Smooth muscle cell (in vitro differentiated cells): ENCODE data around the gene CLIP1. TPM values are rescaled to one million over a fixed set of nuclear protein-coding genes. Genes with fewer than 3 reads are reported as not detected.
A peak's percentile ranks its signal among the peaks of the same experiment; 100 is the strongest.
"Not testable (repeated sequence)": the region's sequence is repeated elsewhere in the genome, so short reads cannot be mapped to it uniquely, and the experiment has no call there.

Experiments used
- DNase-seq: peaks from one replicate; lab custom pipeline; 2025; ENCODE audit not compliant: unreplicated experiment; lab: John Stamatoyannopoulos, UW
- H2AFZ ChIP-seq: fragments of 200-600 bp; sonication (generic); 2 replicates; pipeline ENCODE4 v1.6.0; 2016; ENCODE audit warnings: antibody characterized with exemption, low read depth, mild to moderate bottlenecking
- H3F3A ChIP-seq: fragments of 200-600 bp; sonication (generic); 2 replicates; pipeline ENCODE4 v1.6.0; 2017; ENCODE audit warnings: antibody characterized with exemption, low read depth
- H3K27ac ChIP-seq: fragments of 200-600 bp; sonication (generic); 2 replicates; pipeline ENCODE4 v1.5.1; 2016; ENCODE audit warnings: low read depth, mild to moderate bottlenecking
- H3K27me3 ChIP-seq: fragments of 200-600 bp; sonication (generic); 2 replicates; pipeline ENCODE4 v1.6.1; 2016; ENCODE audit warnings: low read depth, mild to moderate bottlenecking
- H3K36me3 ChIP-seq: fragments of 200-600 bp; sonication (generic); 2 replicates; pipeline ENCODE4 v1.5.1; 2016; ENCODE audit warnings: low read depth
- H3K4me1 ChIP-seq: fragments of 200-600 bp; sonication (generic); 2 replicates; pipeline ENCODE4 v1.5.1; 2016; ENCODE audit warnings: low read depth
- H3K4me2 ChIP-seq: fragments of 200-600 bp; sonication (generic); 2 replicates; pipeline ENCODE4 v1.6.0; 2016; ENCODE audit warnings: mild to moderate bottlenecking
- H3K4me3 ChIP-seq: fragments of 200-600 bp; sonication (generic); 2 replicates; pipeline ENCODE4 v1.5.1; 2016; ENCODE audit warnings: mild to moderate bottlenecking
- H3K79me2 ChIP-seq: fragments of 200-600 bp; sonication (generic); 2 replicates; pipeline ENCODE4 v1.6.0; 2016; ENCODE audit warnings: low read depth, mild to moderate bottlenecking
- H3K9ac ChIP-seq: fragments of 200-600 bp; sonication (generic); 2 replicates; pipeline ENCODE4 v1.6.0; 2016; ENCODE audit warnings: low read depth
- H3K9me3 ChIP-seq: fragments of 200-600 bp; sonication (generic); replicated peaks from 2 replicates; pipeline ENCODE4 v1.5.1; 2016; ENCODE audit warnings: low read depth
- H4K20me1 ChIP-seq: fragments of 200-600 bp; sonication (generic); 2 replicates; pipeline ENCODE4 v1.6.0; 2016; ENCODE audit warnings: low read depth
- WGBS: methylation state at CpG from one replicate; pipeline ENCODE4 v1.1.7; 2016; ENCODE audit warnings: low lambda C conversion rate; 5-methylcytosine and 5-hydroxymethylcytosine counted together
- polyA plus RNA-seq: library from polyadenylated mRNA; unstranded; fragments of >200 nt; fragmentation: Nextera tagmentation; extraction: Ambion mirVana; gene quantifications from 2 replicates; pipeline ENCODE4 v1.2.1, GENCODE V29; 2016
- total RNA-seq: library from RNA; depleted of rRNA; stranded (reverse); fragments of >200 nt; gene quantifications from 2 replicates; pipeline ENCODE4 v1.2.3, GENCODE V29; 2014
- TF ChIP-seq, protein P1 (sequence below): fragments of 200-600 bp; sonication (generic); IDR thresholded peaks from 2 replicates; pipeline ENCODE4 v1.5.1; 2017; ENCODE audit warnings: borderline replicate concordance, mild to moderate bottlenecking, antibody characterized with exemption; ENCODE audit not compliant: insufficient read depth, poor library complexity, severe bottlenecking

CLIP1 gene
- total and polyA plus RNA-seq, 2 experiments from 2014 or later, result 15.3 to 40.4 TPM

DNA sequence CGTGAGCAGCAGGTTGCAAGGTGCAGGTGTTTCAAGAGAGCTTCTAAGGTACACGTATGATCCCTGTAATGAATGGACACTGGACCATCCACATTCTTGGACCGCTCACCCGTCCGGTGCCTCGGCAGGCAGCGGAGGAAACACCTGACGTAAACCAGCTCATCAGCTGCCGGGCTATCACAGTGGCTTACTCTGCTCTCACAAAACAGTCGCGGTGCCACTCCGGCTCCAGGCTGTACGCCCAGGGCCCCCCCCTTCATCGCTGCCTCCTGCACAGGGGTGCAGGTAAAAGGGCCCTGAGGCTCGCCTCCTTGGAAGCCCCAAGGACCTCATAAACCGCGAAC lies 156.6 kb downstream of the CLIP1 start:
- Histone ChIP-seq H2AFZ (peak overlapping the region; percentile 98), H3K9me3 (no peaks in the 10 kb centered on the region), H3K4me3 (peak overlapping the region; percentile 79), H3K27me3 (no peaks in the 10 kb centered on the region), H3K27ac (peak overlapping the region; percentile 87), H3F3A (peaks cover 5% of the 10 kb centered on the region), H4K20me1 (no peaks in the 10 kb centered on the region), H3K4me2 (peak overlapping the region; percentile 98), H3K4me1 (peaks cover 9% of the 10 kb centered on the region), H3K36me3 (no peaks in the 10 kb centered on the region), H3K9ac (peak overlapping the region; percentile 88), H3K79me2 (peaks cover 7% of the 10 kb centered on the region)
- TF ChIP-seq, protein P1, sequence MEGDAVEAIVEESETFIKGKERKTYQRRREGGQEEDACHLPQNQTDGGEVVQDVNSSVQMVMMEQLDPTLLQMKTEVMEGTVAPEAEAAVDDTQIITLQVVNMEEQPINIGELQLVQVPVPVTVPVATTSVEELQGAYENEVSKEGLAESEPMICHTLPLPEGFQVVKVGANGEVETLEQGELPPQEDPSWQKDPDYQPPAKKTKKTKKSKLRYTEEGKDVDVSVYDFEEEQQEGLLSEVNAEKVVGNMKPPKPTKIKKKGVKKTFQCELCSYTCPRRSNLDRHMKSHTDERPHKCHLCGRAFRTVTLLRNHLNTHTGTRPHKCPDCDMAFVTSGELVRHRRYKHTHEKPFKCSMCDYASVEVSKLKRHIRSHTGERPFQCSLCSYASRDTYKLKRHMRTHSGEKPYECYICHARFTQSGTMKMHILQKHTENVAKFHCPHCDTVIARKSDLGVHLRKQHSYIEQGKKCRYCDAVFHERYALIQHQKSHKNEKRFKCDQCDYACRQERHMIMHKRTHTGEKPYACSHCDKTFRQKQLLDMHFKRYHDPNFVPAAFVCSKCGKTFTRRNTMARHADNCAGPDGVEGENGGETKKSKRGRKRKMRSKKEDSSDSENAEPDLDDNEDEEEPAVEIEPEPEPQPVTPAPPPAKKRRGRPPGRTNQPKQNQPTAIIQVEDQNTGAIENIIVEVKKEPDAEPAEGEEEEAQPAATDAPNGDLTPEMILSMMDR, result no peak
- 3% methylated on average over 16 of the region's 17 CpGs for WGBS
- DNase-seq, result no peak

DNA sequence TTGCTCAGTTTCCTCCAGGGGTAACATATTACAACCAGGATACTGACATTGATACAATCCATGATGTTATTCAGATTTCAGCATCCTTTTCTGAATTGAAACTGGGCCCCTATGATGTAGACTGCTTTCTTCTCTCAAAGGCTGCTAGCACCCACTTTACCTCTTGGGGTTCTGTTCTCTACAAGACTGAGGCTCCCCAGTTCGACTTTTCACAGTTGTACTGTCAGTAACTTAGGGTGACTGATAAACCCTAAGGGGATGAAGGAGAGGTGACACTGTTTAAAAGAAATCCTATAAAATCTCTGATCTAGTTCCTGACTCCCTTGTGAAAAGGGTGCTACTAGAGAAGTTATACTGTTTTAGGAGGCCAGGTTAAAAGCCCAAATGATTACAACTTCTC lies 157.0 kb downstream of the CLIP1 start:
- H3F3A ChIP-seq, result peaks cover 5% of the 10 kb centered on the region
- peaks cover 9% of the 10 kb centered on the region for H3K4me1 ChIP-seq
- H3K27ac ChIP-seq, result peak overlapping the region; percentile 87
- peaks cover 7% of the 10 kb centered on the region for H3K79me2 ChIP-seq
- H3K36me3 ChIP-seq, result no peaks in the 10 kb centered on the region
- peak overlapping the region; percentile 79 for H3K4me3 ChIP-seq
- no peaks in the 10 kb centered on the region for H3K9me3 ChIP-seq
- peak overlapping the region; percentile 98 for H2AFZ ChIP-seq
- TF ChIP-seq, protein P1, result no peak
- no peak for DNase-seq
- H3K27me3 ChIP-seq, result no peaks in the 10 kb centered on the region
- H3K9ac ChIP-seq, result peak overlapping the region; percentile 88
- H3K4me2 ChIP-seq, result peak overlapping the region; percentile 98
- no peaks in the 10 kb centered on the region for H4K20me1 ChIP-seq
- WGBS, result 61% methylated on average over 1 of the region's 1 CpG

DNA sequence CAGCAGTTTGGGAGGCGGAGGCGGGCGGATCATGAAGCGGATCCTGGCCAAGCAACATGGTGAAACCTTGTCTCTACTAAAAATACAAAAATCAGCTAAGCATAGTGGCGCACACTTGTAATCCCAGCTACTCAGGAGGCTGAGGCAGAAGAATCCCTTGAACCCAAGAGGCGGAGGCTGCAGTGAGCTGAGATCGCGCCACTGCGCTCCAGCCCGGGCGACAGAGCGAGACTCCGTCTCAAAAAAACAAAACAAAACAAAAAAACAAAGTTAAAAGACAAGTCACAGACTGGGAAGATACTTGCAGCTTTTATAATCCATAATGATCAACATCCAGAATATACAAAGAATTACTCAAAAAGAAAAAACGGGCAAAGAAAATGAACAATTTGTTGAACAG lies 161.7 kb downstream of the CLIP1 start:
- not testable (repeated sequence) for H3K4me2 ChIP-seq, H4K20me1 ChIP-seq, H3K27me3 ChIP-seq, H3K9ac ChIP-seq, H3K4me1 ChIP-seq, H3F3A ChIP-seq, H3K9me3 ChIP-seq, H3K4me3 ChIP-seq, H2AFZ ChIP-seq, H3K36me3 ChIP-seq, H3K27ac ChIP-seq, DNase-seq
- 92% methylated on average over 14 of the region's 14 CpGs for WGBS
- peaks cover 11% of the 10 kb centered on the region for H3K79me2 ChIP-seq

DNA sequence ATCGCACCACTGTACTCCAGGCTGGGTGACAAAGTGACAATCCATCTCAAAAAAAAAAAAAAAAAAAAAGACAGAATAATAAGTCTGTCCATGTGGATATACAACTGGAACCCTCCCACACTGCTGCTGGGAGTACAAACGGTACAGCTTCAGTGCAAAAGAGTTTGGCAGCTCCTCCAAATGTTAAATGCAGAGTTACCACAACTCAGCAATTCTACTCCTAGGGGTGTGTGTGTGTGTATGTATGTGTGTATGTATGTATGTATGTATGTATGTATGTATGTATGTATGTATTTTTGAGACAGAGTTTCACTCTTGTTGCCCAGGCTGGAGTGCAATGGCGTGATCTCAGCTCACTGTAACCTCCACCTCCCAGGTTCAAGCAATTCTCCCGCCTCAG lies 163.5 kb downstream of the CLIP1 start:
- H3K9me3 ChIP-seq, H3F3A ChIP-seq, H4K20me1 ChIP-seq, H3K27me3 ChIP-seq, H2AFZ ChIP-seq, H3K36me3 ChIP-seq, H3K4me3 ChIP-seq, H3K9ac ChIP-seq, H3K79me2 ChIP-seq, DNase-seq, H3K4me1 ChIP-seq, H3K4me2 ChIP-seq, H3K27ac ChIP-seq: not testable (repeated sequence)
- 98% methylated on average over 4 of the region's 4 CpGs for WGBS

DNA sequence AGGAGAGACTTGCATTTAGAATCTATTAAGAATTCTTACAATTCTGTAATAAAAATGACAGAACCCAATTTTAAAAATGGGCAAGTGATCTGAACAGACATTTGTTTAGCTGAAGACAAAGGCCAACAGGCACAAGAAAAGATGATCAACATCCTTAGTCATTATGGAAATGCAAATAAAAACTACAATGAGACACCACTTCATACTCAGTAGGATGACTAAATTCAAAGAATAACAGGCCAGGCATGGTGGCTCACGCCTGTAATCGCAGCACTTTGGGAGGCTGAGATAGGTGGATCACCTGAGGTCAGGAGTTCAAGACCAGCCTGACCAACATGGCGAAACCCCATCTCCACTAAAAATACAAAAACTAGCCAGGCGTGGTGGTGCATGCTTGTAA lies 164.0 kb downstream of the CLIP1 start:
- H3K9ac ChIP-seq, H3K4me2 ChIP-seq, H3K36me3 ChIP-seq, H3F3A ChIP-seq, H4K20me1 ChIP-seq, H2AFZ ChIP-seq, DNase-seq, H3K27me3 ChIP-seq, H3K27ac ChIP-seq, H3K4me1 ChIP-seq, H3K9me3 ChIP-seq, H3K79me2 ChIP-seq, H3K4me3 ChIP-seq: not testable (repeated sequence)
- 95% methylated on average over 4 of the region's 4 CpGs for WGBS
